Rectal smooth muscle tissue (tissue), 1 donor: ENCODE data around the gene MAPRE2.

Experiments used
- H3K27ac ChIP-seq: one replicate; pipeline ENCODE4 v1.7.0; 2013; ENCODE audit warnings: low read depth, low read length, inconsistent platforms
- H3K27me3 ChIP-seq: one replicate; pipeline ENCODE4 v1.7.0; 2013; ENCODE audit warnings: low read length; ENCODE audit not compliant: control insufficient read depth, insufficient read depth
- H3K36me3 ChIP-seq: one replicate; pipeline ENCODE4 v1.7.0; 2013; ENCODE audit warnings: low read length; ENCODE audit not compliant: control insufficient read depth, insufficient read depth
- H3K4me1 ChIP-seq: one replicate; pipeline ENCODE4 v1.7.0; 2013; ENCODE audit warnings: low read length; ENCODE audit not compliant: control insufficient read depth, insufficient read depth
- H3K4me3 ChIP-seq: one replicate; pipeline ENCODE4 v1.7.0; 2013; ENCODE audit warnings: low read length
- H3K9ac ChIP-seq: one replicate; pipeline ENCODE4 v1.7.0; 2013; ENCODE audit warnings: low read length

Gene MAPRE2

DNA sequence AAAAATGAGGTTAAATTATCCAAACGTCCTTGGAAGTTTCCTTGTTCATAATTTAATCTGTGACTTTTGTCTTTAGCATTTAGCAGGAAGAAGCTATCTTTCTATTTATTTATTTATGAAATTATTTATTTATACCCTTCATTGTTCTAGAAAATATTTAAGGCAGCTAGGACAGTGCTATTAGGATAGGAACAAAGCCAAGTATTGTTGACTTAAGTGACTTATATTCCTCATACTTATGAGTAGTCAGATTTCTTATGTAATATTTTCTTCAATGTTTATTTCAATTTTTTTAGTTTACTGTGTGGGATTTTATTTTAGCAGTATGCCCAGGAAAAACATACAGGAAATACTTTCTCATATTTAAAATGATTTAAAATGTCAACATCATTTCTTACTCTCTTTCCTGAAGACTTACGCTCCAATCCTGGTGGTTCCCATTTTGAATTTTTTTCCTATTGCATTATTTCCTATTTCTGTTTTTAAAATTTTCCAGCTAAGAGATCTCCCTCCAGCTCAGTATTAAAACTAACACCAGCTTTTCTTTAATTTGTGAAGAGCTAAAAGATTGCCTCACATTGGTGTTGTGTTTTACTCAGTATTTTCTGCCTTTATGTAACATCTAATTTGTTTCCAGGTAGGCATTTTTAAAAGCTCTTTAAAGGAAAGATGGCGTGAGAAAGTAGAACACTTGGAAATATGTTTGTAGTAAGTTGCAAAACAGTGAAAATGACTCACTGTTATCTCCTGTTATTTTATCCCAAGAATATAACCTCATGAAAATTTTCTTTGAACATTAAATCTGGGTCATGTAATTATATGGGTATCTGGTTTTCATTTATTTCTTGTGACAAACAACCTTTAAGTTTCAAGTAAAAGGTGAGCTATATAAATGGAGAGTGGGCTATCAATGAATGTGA is 32.2 kb downstream of the MAPRE2 start:
- H3K4me3 ChIP-seq = no peak overlapping the region
- H3K27ac ChIP-seq = no peak overlapping the region
- no peaks in the 10 kb centered on the region for H3K4me1 ChIP-seq
- H3K9ac ChIP-seq = no peak overlapping the region
- H3K27me3 ChIP-seq = no peaks in the 10 kb centered on the region
- H3K36me3 ChIP-seq = no peaks in the 10 kb centered on the region

DNA sequence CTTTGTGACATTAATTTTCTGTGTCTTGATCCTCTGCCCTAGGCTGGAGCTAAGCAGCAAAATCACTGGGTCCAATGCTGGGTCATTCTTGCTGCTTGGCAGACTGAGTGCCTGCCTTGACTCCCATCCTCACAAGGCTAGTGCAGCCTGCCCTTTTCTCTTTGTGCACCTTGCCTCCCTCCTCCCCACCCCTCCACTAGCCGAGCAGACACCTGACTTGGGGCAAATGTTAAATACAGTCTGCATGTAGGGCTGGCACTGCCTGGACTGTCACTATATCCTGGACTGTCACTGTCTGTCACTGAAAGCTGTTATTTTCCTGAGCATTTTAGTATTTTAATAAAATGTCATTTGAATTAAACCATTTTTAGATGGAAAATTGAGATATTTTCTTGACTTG is 33.4 kb downstream of the MAPRE2 start:
- Histone ChIP-seq H3K27ac (no peak overlapping the region), H3K9ac (no peak overlapping the region), H3K27me3 (no peaks in the 10 kb centered on the region), H3K4me3 (no peak overlapping the region), H3K36me3 (no peaks in the 10 kb centered on the region), H3K4me1 (no peaks in the 10 kb centered on the region)

DNA sequence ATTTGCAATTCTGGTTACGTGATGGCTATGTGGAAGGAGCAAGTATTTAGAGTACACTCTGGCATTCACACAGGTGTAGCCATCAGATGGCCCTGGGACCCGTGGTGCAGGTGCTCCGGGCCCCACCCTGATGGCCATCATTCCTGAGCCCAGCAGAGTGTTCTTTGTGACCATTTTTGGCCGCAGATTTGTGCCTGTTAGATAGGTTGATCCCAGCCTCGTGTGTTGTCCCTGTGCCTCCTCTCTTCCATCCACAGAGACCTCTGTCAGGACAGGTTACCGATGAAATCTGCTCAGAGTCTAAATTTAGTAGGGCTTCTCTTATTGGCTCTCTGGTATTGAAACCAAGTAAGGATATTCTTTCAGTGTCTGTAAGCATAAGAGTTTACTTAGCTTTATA is 33.9 kb downstream of the MAPRE2 start:
- Histone ChIP-seq H3K36me3 (no peaks in the 10 kb centered on the region), H3K4me3 (no peak overlapping the region), H3K27me3 (no peaks in the 10 kb centered on the region), H3K4me1 (no peaks in the 10 kb centered on the region), H3K27ac (no peak overlapping the region), H3K9ac (no peak overlapping the region)

DNA sequence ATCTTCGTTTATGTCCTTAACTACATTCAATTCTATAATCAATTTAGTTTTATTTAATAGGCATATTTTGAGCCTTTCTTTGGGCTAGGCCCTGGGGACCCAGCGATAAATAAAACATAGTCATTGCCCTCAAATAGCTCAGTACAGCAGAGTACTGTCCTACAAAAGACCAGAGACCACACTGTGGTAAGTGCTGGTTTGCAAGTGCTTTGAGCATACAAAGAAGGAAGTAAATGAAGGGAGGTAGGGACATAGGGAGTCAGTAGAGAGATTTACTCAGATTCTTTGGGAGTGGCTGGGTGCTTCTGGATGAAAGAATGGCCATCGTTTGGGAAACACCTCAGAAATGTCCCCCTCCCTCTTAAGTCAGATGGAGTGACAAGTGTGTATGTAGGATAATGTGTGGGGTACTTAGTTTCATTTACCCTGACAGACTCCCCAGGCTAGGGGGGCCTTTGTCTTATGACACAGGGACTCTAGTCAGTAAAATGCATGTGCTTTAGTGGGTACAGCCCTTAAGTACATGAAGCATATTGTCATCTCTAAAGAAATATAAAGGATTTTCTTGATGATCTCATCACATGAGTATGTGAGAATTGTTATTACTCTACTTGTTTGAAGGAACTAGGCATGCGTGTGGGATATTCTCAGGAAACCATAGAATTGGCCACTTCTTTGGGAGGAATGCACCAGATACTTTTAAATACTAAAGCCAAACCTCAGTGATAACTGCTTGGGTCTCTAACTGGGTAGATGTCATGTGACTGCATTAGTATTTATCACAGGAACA is 35.1 kb downstream of the MAPRE2 start:
- Histone ChIP-seq H3K4me3 (no peak overlapping the region), H3K36me3 (no peaks in the 10 kb centered on the region), H3K4me1 (no peaks in the 10 kb centered on the region), H3K27ac (no peak overlapping the region), H3K27me3 (no peaks in the 10 kb centered on the region), H3K9ac (no peak overlapping the region)

DNA sequence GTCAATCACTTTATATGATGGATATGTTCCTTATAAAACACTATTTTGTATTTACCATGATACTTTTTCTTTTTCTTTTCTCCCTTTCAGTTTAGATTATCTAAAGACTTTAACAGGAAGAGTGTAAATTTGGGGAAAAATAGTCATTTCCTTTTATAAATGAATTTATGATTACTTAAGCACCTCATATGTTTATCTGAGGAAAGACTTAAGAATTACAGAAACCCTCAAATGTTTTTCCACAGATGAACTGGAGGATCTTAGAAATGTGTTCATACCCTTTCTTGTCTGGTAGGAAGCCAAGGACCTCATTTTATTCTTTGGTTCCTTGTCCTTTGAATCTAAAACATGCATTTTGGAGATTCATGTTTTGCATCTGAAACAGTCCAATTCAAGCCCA is 36.7 kb downstream of the MAPRE2 start:
- Histone ChIP-seq H3K4me1 (no peaks in the 10 kb centered on the region), H3K27ac (no peak overlapping the region), H3K4me3 (no peak overlapping the region), H3K9ac (no peak overlapping the region), H3K36me3 (no peaks in the 10 kb centered on the region), H3K27me3 (no peaks in the 10 kb centered on the region)

DNA sequence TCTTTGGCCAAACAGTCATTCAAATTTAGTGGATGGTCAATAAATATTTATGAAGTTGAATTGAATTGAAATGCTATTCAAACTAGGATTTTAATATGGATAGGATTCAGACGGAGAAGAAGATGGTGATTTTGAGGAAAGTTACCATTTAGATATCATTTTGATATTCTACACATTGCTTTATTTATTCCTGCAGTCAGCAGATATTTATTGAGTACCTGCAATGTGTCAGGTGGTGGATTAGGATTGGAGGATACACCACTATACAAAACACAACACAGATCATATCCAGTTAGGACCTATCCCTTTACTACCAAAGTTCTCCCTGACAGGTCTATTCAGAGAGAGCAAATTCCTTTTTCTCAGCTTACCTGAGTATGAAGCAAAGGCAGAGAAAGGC is 38.8 kb downstream of the MAPRE2 start:
- H3K4me3 ChIP-seq = no peak overlapping the region
- no peaks in the 10 kb centered on the region for H3K27me3 ChIP-seq
- H3K36me3 ChIP-seq = no peaks in the 10 kb centered on the region
- no peak overlapping the region for H3K27ac ChIP-seq
- no peaks in the 10 kb centered on the region for H3K4me1 ChIP-seq
- H3K9ac ChIP-seq = no peak overlapping the region

DNA sequence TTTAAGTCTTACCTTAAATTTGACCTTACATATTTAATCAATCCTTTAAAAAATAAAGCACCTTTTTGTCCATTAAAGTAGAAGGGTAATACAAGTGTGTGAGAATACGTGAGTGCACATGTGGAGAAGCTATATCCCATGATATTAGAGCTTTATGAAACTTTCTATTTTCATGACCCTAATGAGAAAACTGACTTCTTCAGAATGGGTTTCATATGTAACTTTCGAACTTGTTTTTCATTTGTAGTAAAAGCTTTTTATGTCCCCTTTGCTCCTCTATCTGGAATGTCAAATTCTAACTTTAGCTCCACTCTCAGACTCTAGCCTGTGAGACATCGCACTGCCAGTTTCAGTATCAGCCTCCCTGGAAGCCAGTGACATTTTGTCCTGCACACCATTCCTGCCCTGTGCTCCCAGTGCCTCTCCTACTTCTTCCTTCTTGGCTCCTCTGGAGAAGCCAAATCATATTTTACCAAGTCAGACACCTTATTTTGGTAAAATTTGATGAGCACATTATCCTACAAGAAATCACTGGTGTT is 42.0 kb downstream of the MAPRE2 start:
- Histone ChIP-seq H3K4me3 (no peak overlapping the region), H3K4me1 (no peaks in the 10 kb centered on the region), H3K27me3 (no peaks in the 10 kb centered on the region), H3K27ac (no peak overlapping the region), H3K9ac (no peak overlapping the region), H3K36me3 (no peaks in the 10 kb centered on the region)

DNA sequence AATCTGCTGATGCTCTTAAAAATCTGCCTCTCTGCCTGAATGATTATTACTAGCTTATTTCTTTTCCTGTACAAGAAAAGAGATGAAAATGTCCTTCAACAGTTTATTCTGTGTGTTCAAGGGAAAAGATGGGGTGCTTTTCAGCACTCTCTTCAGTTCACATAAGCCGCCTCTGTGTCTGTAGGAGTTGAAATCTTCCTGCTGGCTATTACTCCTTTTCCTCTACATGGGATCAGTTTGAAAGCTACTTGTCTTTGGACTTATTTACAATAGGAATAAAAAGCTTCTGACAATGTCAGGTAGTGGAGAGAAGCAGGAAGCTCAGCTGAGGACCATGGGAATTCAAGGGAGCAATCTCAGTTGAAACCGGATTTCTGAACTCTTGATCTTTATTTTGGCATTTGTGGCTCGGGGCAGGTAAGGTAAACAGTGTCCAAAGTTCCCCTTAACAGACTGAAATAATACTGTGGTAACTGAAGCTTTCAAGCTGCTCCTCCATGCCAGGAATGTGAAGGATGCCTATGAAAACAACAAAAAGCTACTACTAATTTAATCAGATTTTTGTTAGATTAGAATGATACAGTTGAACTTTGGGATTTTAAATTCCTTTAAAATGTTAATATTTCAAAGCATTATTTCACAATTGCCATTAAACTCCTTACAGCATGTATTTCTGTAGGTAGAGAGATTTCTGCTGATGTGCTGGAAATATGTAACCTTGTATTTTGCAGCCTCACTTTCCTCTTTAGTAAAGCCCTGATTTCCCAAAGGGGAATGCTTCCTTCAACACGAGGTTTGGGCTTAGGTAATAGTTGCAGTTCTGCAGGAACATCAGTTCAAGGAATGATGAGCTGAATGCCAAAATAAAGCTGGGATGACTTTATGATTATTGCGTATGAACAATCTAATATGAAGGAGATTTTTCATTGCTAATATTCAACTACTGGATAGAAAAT is 43.6 kb downstream of the MAPRE2 start:
- H3K27ac ChIP-seq = no peak overlapping the region
- no peaks in the 10 kb centered on the region for H3K4me1 ChIP-seq
- no peaks in the 10 kb centered on the region for H3K27me3 ChIP-seq
- no peak overlapping the region for H3K4me3 ChIP-seq
- H3K36me3 ChIP-seq = no peaks in the 10 kb centered on the region
- no peak overlapping the region for H3K9ac ChIP-seq

DNA sequence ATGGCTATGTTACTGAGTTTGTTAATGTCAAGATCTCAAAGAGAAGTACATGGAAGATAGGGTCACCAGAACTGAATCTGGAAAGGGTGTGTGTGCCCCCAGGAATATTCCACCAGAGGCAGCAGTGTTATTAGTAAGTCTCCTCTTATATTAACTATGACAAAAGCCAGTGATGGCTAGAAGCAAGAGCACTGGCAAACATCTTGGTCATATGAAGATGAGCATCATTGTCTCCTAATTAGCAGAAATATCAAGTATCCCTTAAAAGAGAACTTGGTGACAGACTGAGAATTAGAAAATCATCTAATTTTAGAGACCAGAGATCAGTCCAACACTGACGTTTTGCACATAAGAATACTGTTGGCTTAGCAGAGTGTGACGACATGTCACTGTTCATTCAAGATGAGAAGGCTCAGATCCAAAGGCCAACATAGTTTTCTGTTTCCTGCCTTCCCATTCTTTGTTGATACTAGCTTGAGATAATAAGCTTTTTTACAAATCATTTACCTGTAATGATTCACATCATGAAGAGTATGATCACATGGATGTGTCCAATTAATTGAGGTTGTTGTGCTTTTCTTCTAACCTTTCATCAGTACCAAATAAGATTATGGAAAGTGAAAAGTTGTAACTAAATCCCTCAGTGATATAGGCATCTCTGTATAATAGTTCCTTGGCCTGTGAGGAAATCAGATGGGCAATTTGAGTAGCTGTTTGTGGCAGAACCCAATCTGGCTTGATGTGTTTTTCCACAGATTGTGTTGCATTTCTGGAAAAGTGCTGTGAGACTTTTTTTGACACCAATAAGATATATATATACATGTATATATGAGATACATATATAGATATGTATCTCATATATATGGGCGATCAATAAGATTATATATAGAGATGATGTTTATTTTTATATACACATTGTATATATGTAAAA is 44.5 kb downstream of the MAPRE2 start:
- Histone ChIP-seq H3K36me3 (no peaks in the 10 kb centered on the region), H3K4me3 (no peak overlapping the region), H3K9ac (no peak overlapping the region), H3K4me1 (no peaks in the 10 kb centered on the region), H3K27ac (no peak overlapping the region), H3K27me3 (no peaks in the 10 kb centered on the region)

DNA sequence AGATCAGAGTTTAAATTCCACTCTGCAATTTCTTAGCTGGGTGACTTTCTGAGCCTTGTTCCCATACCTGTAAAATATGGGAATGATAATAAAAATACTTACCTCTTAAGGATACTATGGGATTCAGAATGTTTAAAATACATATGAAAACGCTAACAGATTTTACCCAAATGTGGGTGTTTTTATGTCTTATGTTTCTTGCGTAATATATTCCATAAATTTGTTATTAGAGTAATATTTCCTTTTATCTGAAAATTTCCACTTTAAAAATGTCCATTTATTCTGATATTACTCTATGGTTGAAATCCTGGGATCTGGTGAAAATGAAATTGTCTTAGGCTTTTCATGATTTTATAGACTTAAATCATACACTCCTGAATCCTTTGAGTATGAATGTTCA is 45.5 kb downstream of the MAPRE2 start:
- Histone ChIP-seq H3K4me1 (no peaks in the 10 kb centered on the region), H3K36me3 (no peaks in the 10 kb centered on the region), H3K9ac (no peak overlapping the region), H3K4me3 (no peak overlapping the region), H3K27me3 (no peaks in the 10 kb centered on the region), H3K27ac (no peak overlapping the region)

DNA sequence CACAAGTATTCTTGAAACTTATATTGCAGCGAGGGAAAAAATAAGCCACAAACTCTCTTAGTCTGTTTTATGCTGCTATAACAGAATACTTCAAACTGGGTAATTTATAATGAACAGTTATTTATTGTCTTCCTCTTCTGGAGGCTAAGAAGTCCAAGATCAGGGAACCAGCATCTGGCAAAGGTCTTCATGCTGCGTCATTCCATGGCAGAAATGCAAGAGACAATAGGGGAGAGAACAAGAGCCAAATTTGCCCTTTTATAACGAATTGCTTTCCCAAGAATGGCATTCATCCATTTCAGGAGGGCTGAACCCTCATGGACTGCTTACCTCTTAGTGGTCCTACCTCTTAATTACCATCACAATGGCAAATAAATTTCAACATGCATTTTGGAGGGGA is 46.5 kb downstream of the MAPRE2 start:
- no peak overlapping the region for H3K27ac ChIP-seq
- H3K27me3 ChIP-seq = no peaks in the 10 kb centered on the region
- no peaks in the 10 kb centered on the region for H3K36me3 ChIP-seq
- no peak overlapping the region for H3K9ac ChIP-seq
- H3K4me1 ChIP-seq = no peaks in the 10 kb centered on the region
- no peak overlapping the region for H3K4me3 ChIP-seq
